ENCODE results near the gene GINS1.

GINS1 gene

DNA sequence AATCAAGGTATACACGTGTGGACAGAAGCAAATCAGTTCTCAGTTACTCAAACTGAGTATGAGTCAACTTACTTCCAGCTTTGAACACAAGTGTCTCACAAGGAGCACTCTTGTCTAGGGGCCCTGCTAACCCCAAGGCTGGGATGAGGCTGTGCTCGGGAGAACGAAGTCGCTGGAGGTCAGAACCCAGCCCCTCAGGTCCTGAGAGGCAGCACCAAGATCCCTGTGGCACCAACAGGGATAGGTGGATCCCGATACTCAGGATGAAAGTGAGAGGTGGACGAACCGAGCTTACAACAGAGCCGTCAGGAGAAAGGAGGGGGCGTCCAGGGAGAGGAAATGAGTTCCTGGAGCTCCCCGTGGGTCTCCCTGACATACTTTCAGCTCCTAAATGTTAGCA, 85.7 kb downstream of the GINS1 start:
- no peak for DNase-seq (ENCODE audit: low read depth in 2 of 3, low spot score in 1 of 3)

- DNase-seq (ENCODE audit: low read depth in 2 of 3, low spot score in 1 of 3): no peak
These were observed 86.5 kb downstream of the GINS1 start for GRCh38 chr20:25493748-25494505.

DNA sequence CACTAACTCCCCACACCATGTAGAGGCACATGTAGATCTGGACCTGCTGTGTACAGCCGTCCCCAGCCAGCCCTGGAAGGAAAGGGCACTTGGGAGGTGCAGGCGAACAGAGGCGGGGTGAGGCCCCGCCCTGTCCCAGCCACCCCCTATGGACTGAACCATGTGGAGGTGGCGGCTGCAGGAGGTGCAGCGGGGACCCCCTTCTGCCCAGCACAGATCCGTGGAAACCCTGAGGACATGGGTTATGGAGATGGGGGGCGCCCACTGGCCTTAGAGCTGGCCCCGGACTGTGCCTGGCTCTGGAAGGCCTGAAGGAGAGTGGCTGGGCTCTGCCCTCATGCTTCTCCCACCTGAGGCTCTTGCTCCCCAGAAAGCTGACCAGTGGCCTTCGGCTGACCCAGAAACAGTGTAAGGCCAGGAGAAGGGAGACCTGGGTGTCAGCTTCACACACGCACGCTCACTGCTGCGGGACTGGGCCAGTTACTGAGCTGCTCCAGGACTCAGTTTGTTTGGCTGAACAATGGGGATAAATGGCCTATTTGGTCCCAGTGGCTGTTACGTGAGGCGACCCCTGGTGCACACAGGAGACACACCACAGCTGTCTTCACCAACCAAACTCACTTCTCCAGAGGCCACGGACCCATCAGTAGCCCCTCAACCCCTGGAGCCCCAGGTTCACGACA, 87.2 kb downstream of the GINS1 start:
- no peak for DNase-seq (ENCODE audit: low read depth in 2 of 3, low spot score in 1 of 3)

GRCh38 chr20:25495189-25495824, 87.8 kb downstream of the GINS1 start:
- DNase-seq (ENCODE audit: low read depth in 2 of 3, low spot score in 1 of 3): no peak

- no peak for DNase-seq (ENCODE audit: low read depth in 2 of 3, low spot score in 1 of 3)
These were observed 88.9 kb downstream of the GINS1 start for GRCh38 chr20:25496165-25496967.

GRCh38 chr20:25496968-25497401, 89.5 kb downstream of the GINS1 start:
- no peak for DNase-seq (ENCODE audit: low read depth in 2 of 3, low spot score in 1 of 3)

GRCh38 chr20:25497586-25498279, 90.3 kb downstream of the GINS1 start:
- DNase-seq (ENCODE audit: low read depth in 2 of 3, low spot score in 1 of 3): no peak

Measured in stimulated activated CD4-positive, alpha-beta T cell treated with anti-CD3 and anti-CD28 coated beads, Interleukin-12 subunit alpha, Interleukin-12 subunit beta, amount 100 ng/mL, for 48 hours (primary cell).